ENCODE measurements around the gene BORCS5.

- TF ChIP-seq ZNF274 (IDR thresholded peaks at IDR 0.05; ENCODE audit: low read depth, low read length) (no peak), YY1 (IDR thresholded peaks at IDR 0.05; ENCODE audit: insufficient read depth, insufficient read length) (no peak)
Measured at GRCh38 chr12:12468575-12468974, 111.7 kb downstream of the BORCS5 start.

All from NT2/D1 (cell line).